SK-N-SH (cell line): ENCODE results near the gene TBKBP1. TPM values are rescaled to one million over a fixed set of nuclear protein-coding genes. Genes with fewer than 3 reads are reported as not detected.

ENCODE experiments used
- CHD2 ChIP-seq: fragments of 150-350 bp; IDR thresholded peaks from 2 replicates; pipeline ENCODE4 v1.6.1; 2018; ENCODE audit warnings: low read length; ENCODE audit not compliant: partially characterized antibody
- ELF1 ChIP-seq: IDR thresholded peaks from 2 replicates; pipeline ENCODE4 v1.4.0; 2012
- EP300 ChIP-seq, 2 experiments: IDR thresholded peaks; 2 replicates each; pipeline versions ENCODE4 v1.4.0 to v1.6.1; 2012; ENCODE audit warnings: borderline replicate concordance in 1 of 2, low read depth in 1 of 2, low read length in 1 of 2
- EZH2phosphoT487 ChIP-seq: fragments of 200-600 bp; sonication (generic); IDR thresholded peaks from 2 replicates; pipeline ENCODE4 v1.6.1; 2017; ENCODE audit warnings: low read depth, mixed run types, mild to moderate bottlenecking, antibody characterized with exemption, moderate library complexity, borderline replicate concordance
- FOXJ3 ChIP-seq: sonication (generic); formaldehyde crosslinking; IDR thresholded peaks from 2 replicates; pipeline ENCODE4 v1.5.1; 2020; ENCODE audit warnings: mild to moderate bottlenecking, missing genetic modification reagents
- GABPA ChIP-seq: IDR thresholded peaks from 2 replicates; pipeline ENCODE4 v1.4.0; 2012; ENCODE audit warnings: low read depth, mild to moderate bottlenecking
- GATA2 ChIP-seq: sonication (generic); formaldehyde crosslinking; IDR thresholded peaks from 2 replicates; pipeline ENCODE4 v1.5.0; 2020; ENCODE audit warnings: mild to moderate bottlenecking, missing genetic modification reagents
- MXI1 ChIP-seq: IDR thresholded peaks from 2 replicates; pipeline ENCODE4 v1.6.1; 2012; ENCODE audit warnings: mild to moderate bottlenecking, low read depth, low read length, improper control_type of control experiment
- NFIC ChIP-seq: IDR thresholded peaks from 2 replicates; pipeline ENCODE4 v1.4.0; 2012; ENCODE audit warnings: borderline replicate concordance
- NRF1 ChIP-seq: IDR thresholded peaks from 2 replicates; pipeline ENCODE4 v1.6.1; 2012; ENCODE audit warnings: low read depth, mild to moderate bottlenecking, low read length
- POLR2AphosphoS5 ChIP-seq: IDR thresholded peaks from 2 replicates; pipeline ENCODE4 v1.6.1; 2012; ENCODE audit warnings: low read depth, low read length
- RCOR1 ChIP-seq: fragments of 150-350 bp; IDR thresholded peaks from 2 replicates; pipeline ENCODE4 v1.6.1; 2017; ENCODE audit warnings: antibody characterized with exemption, low read length
- RFX5 ChIP-seq: IDR thresholded peaks from 2 replicates; pipeline ENCODE4 v1.6.1; 2012; ENCODE audit warnings: mild to moderate bottlenecking, improper control_type of control experiment, low read length
- SIN3A ChIP-seq: IDR thresholded peaks from 2 replicates; pipeline ENCODE4 v1.6.1; 2012; ENCODE audit warnings: low read depth, mild to moderate bottlenecking, low read length, moderate library complexity, borderline replicate concordance
- SMC3 ChIP-seq: IDR thresholded peaks from 2 replicates; pipeline ENCODE4 v1.6.1; 2012; ENCODE audit warnings: low read depth, low read length, improper control_type of control experiment
- TAF1 ChIP-seq: IDR thresholded peaks from 2 replicates; pipeline ENCODE4 v1.6.1; 2012; ENCODE audit warnings: low read depth, mild to moderate bottlenecking, low read length, moderate library complexity, borderline replicate concordance
- YY1 ChIP-seq: IDR thresholded peaks from 2 replicates; pipeline ENCODE4 v1.4.0; 2012; ENCODE audit warnings: low read depth, mild to moderate bottlenecking
- polyA plus RNA-seq, 3 experiments: library from polyadenylated mRNA; depleted of rRNA; stranded (reverse); fragments of >200 nt; gene quantifications; 2 replicates each; pipeline ENCODE4 v1.2.3, GENCODE V29; 2012
- TF ChIP-seq, protein P1 (sequence below): fragments of 150-350 bp; IDR thresholded peaks from 2 replicates; pipeline ENCODE4 v1.6.1; 2016; ENCODE audit warnings: mild to moderate bottlenecking, low read depth, low read length
- TF ChIP-seq, protein P2 (sequence below): fragments of 150-350 bp; IDR thresholded peaks from 2 replicates; pipeline ENCODE4 v1.6.1; 2017; ENCODE audit warnings: antibody characterized with exemption, low read length, low read depth, borderline replicate concordance
- TF ChIP-seq, protein P3 (sequence below): IDR thresholded peaks from 2 replicates; pipeline ENCODE4 v1.4.0; 2012; ENCODE audit warnings: low read depth, borderline replicate concordance
- TF ChIP-seq, protein P4 (sequence below): IDR thresholded peaks from 2 replicates; pipeline ENCODE4; 2012
- TF ChIP-seq, protein P5 (sequence below): IDR thresholded peaks from 2 replicates; pipeline ENCODE4 v1.4.0; 2012; ENCODE audit warnings: low read depth
- TF ChIP-seq, protein P6 (sequence below): fragments of 200-600 bp; sonication (generic); IDR thresholded peaks from 2 replicates; pipeline ENCODE4 v1.6.1; 2017; ENCODE audit warnings: antibody characterized with exemption, mild to moderate bottlenecking, moderate library complexity

The TBKBP1 gene
- polyA plus RNA-seq, 1 of the 3 experiments (the other 2 are of a cell fraction), result 14.4 TPM

DNA sequence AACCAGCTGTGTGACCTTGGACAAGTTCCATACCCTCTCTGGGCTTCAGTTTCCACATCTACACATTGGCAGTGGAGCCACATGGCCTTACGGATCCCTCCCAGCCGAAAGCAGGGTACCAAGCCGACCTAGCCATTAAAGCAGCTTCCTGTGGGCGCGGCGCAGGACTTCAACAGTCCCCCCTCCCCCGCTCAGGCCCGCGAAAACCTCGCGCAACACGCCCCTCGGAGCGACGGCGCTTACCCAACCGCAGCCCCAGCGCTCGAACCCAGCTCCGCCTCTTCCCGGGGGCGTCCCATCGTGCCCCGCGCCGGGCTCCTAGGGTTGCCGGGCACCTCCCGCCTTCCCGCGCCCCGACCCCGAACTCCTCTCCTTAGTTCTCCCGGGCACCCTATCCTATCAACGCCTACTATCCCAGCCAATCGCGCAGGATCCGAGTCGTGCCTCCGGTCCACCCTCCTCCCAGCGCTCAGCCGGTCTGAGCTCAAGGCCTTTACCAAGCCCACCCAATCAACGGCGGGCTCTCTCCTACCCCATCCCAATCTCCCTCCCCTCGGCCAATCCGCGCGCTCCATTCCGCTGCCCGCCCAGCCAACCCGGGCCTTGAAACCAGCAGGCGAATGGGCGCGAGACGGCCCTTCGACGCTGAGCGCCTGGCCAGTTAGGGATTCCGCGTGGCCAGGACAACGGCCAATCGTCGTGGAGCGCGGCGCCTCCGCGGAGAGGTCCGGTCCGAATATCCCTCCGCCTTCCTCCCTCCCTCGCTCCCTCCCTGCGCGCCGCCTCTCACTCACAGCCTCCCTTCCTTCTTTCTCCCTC, 44.6 kb upstream of the TBKBP1 start, which contains the start of gene KPNB1 (continued):
- TF ChIP-seq, protein P1, sequence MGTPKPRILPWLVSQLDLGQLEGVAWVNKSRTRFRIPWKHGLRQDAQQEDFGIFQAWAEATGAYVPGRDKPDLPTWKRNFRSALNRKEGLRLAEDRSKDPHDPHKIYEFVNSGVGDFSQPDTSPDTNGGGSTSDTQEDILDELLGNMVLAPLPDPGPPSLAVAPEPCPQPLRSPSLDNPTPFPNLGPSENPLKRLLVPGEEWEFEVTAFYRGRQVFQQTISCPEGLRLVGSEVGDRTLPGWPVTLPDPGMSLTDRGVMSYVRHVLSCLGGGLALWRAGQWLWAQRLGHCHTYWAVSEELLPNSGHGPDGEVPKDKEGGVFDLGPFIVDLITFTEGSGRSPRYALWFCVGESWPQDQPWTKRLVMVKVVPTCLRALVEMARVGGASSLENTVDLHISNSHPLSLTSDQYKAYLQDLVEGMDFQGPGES, result peak; percentile 89
- TF ChIP-seq GABPA, result peak; percentile 67
- TF ChIP-seq, protein P2, sequence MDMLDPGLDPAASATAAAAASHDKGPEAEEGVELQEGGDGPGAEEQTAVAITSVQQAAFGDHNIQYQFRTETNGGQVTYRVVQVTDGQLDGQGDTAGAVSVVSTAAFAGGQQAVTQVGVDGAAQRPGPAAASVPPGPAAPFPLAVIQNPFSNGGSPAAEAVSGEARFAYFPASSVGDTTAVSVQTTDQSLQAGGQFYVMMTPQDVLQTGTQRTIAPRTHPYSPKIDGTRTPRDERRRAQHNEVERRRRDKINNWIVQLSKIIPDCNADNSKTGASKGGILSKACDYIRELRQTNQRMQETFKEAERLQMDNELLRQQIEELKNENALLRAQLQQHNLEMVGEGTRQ, result no peak
- TF ChIP-seq SMC3, result no peak
- peak; percentile 97 for TF ChIP-seq SIN3A
- TF ChIP-seq, protein P3, sequence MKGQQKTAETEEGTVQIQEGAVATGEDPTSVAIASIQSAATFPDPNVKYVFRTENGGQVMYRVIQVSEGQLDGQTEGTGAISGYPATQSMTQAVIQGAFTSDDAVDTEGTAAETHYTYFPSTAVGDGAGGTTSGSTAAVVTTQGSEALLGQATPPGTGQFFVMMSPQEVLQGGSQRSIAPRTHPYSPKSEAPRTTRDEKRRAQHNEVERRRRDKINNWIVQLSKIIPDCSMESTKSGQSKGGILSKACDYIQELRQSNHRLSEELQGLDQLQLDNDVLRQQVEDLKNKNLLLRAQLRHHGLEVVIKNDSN, result peak; percentile 75
- TF ChIP-seq NRF1, result peak; percentile 52
- TF ChIP-seq POLR2AphosphoS5, result peak; percentile 71
- peak; percentile 97 for TF ChIP-seq TAF1
- no peak for TF ChIP-seq GATA2
- peak; percentile 88 for TF ChIP-seq MXI1
- TF ChIP-seq EP300 (IDR thresholded peaks at IDR 0.05; ENCODE audit: borderline replicate concordance in 1 of 2, low read depth in 1 of 2, low read length in 1 of 2), result peak; percentile 7 to 30; a peak in 2 of 4 replicates
- TF ChIP-seq, protein P4, sequence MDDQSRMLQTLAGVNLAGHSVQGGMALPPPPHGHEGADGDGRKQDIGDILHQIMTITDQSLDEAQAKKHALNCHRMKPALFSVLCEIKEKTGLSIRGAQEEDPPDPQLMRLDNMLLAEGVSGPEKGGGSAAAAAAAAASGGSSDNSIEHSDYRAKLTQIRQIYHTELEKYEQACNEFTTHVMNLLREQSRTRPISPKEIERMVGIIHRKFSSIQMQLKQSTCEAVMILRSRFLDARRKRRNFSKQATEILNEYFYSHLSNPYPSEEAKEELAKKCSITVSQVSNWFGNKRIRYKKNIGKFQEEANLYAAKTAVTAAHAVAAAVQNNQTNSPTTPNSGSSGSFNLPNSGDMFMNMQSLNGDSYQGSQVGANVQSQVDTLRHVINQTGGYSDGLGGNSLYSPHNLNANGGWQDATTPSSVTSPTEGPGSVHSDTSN, result peak; percentile 91
- TF ChIP-seq ELF1, result peak; percentile 85
- peak; percentile 47 for TF ChIP-seq NFIC
- no peak for TF ChIP-seq EZH2phosphoT487
- TF ChIP-seq, protein P5, sequence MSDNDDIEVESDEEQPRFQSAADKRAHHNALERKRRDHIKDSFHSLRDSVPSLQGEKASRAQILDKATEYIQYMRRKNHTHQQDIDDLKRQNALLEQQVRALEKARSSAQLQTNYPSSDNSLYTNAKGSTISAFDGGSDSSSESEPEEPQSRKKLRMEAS, result peak; percentile 94
- TF ChIP-seq RFX5, result peak; percentile 88
- peak; percentile 76 for TF ChIP-seq RCOR1
- peak; percentile 61; the same call in 1 of the 2 replicates for TF ChIP-seq FOXJ3 (CRISPR knock-in tag)
- peak; percentile 98 for TF ChIP-seq CHD2
- TF ChIP-seq YY1, result peak; percentile 69; the same call in 1 of the 2 replicates
- TF ChIP-seq, protein P6, sequence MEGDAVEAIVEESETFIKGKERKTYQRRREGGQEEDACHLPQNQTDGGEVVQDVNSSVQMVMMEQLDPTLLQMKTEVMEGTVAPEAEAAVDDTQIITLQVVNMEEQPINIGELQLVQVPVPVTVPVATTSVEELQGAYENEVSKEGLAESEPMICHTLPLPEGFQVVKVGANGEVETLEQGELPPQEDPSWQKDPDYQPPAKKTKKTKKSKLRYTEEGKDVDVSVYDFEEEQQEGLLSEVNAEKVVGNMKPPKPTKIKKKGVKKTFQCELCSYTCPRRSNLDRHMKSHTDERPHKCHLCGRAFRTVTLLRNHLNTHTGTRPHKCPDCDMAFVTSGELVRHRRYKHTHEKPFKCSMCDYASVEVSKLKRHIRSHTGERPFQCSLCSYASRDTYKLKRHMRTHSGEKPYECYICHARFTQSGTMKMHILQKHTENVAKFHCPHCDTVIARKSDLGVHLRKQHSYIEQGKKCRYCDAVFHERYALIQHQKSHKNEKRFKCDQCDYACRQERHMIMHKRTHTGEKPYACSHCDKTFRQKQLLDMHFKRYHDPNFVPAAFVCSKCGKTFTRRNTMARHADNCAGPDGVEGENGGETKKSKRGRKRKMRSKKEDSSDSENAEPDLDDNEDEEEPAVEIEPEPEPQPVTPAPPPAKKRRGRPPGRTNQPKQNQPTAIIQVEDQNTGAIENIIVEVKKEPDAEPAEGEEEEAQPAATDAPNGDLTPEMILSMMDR, result no peak
- TF ChIP-seq, all 33 proteins: peak for 21
